Smooth muscle cell (in vitro differentiated cells): ENCODE data around the gene FAM168A. TPM values are rescaled to one million over a fixed set of nuclear protein-coding genes. Genes with fewer than 3 reads are reported as not detected.

ENCODE experiments used
- DNase-seq: peaks from one replicate; lab custom pipeline; 2025; ENCODE audit not compliant: unreplicated experiment; lab: John Stamatoyannopoulos, UW
- H2AFZ ChIP-seq: fragments of 200-600 bp; sonication (generic); 2 replicates; pipeline ENCODE4 v1.6.0; 2016; ENCODE audit warnings: antibody characterized with exemption, low read depth, mild to moderate bottlenecking
- H3F3A ChIP-seq: fragments of 200-600 bp; sonication (generic); 2 replicates; pipeline ENCODE4 v1.6.0; 2017; ENCODE audit warnings: antibody characterized with exemption, low read depth
- H3K27ac ChIP-seq: fragments of 200-600 bp; sonication (generic); 2 replicates; pipeline ENCODE4 v1.5.1; 2016; ENCODE audit warnings: low read depth, mild to moderate bottlenecking
- H3K27me3 ChIP-seq: fragments of 200-600 bp; sonication (generic); 2 replicates; pipeline ENCODE4 v1.6.1; 2016; ENCODE audit warnings: low read depth, mild to moderate bottlenecking
- H3K36me3 ChIP-seq: fragments of 200-600 bp; sonication (generic); 2 replicates; pipeline ENCODE4 v1.5.1; 2016; ENCODE audit warnings: low read depth
- H3K4me1 ChIP-seq: fragments of 200-600 bp; sonication (generic); 2 replicates; pipeline ENCODE4 v1.5.1; 2016; ENCODE audit warnings: low read depth
- H3K4me2 ChIP-seq: fragments of 200-600 bp; sonication (generic); 2 replicates; pipeline ENCODE4 v1.6.0; 2016; ENCODE audit warnings: mild to moderate bottlenecking
- H3K4me3 ChIP-seq: fragments of 200-600 bp; sonication (generic); 2 replicates; pipeline ENCODE4 v1.5.1; 2016; ENCODE audit warnings: mild to moderate bottlenecking
- H3K79me2 ChIP-seq: fragments of 200-600 bp; sonication (generic); 2 replicates; pipeline ENCODE4 v1.6.0; 2016; ENCODE audit warnings: low read depth, mild to moderate bottlenecking
- H3K9ac ChIP-seq: fragments of 200-600 bp; sonication (generic); 2 replicates; pipeline ENCODE4 v1.6.0; 2016; ENCODE audit warnings: low read depth
- H3K9me3 ChIP-seq: fragments of 200-600 bp; sonication (generic); replicated peaks from 2 replicates; pipeline ENCODE4 v1.5.1; 2016; ENCODE audit warnings: low read depth
- H4K20me1 ChIP-seq: fragments of 200-600 bp; sonication (generic); 2 replicates; pipeline ENCODE4 v1.6.0; 2016; ENCODE audit warnings: low read depth
- WGBS: methylation state at CpG from one replicate; pipeline ENCODE4 v1.1.7; 2016; ENCODE audit warnings: low lambda C conversion rate; 5-methylcytosine and 5-hydroxymethylcytosine counted together
- polyA plus RNA-seq: library from polyadenylated mRNA; unstranded; fragments of >200 nt; fragmentation: Nextera tagmentation; extraction: Ambion mirVana; gene quantifications from 2 replicates; pipeline ENCODE4 v1.2.1, GENCODE V29; 2016
- total RNA-seq: library from RNA; depleted of rRNA; stranded (reverse); fragments of >200 nt; gene quantifications from 2 replicates; pipeline ENCODE4 v1.2.3, GENCODE V29; 2014
- TF ChIP-seq, protein P1 (sequence below): fragments of 200-600 bp; sonication (generic); IDR thresholded peaks from 2 replicates; pipeline ENCODE4 v1.5.1; 2017; ENCODE audit warnings: borderline replicate concordance, mild to moderate bottlenecking, antibody characterized with exemption; ENCODE audit not compliant: insufficient read depth, poor library complexity, severe bottlenecking

The FAM168A gene
- total and polyA plus RNA-seq, 2 experiments from 2014 or later: 10.8 to 32.5 TPM

DNA sequence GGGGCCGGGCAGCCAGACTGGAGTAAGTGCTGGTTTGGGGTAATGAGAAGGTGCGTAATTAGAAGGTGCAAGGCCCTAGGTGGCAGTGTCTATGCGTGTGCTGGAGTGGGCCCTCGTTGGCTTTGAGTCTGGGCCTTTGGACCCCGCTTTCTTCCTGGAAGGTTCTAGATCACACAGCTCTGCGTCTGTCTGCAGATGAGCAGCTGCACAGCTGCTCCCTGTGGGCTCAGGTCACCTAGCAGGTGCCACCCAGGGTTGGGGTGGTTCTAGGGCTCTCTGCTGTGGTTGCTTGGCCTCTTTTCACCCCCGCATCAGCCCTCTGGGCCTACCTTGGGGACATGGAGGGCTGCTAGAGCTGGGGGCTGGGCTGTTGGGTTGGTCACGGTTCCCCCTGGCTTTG is 211.4 kb downstream of the FAM168A start:
- Histone ChIP-seq H3K9ac (no peak overlapping the region), H3F3A (no peaks in the 10 kb centered on the region), H3K27ac (no peak overlapping the region), H3K36me3 (no peaks in the 10 kb centered on the region), H3K4me1 (peaks cover 5% of the 10 kb centered on the region), H3K27me3 (no peaks in the 10 kb centered on the region), H2AFZ (no peak overlapping the region), H3K9me3 (no peaks in the 10 kb centered on the region), H3K79me2 (peaks cover 17% of the 10 kb centered on the region), H4K20me1 (peaks cover 87% of the 10 kb centered on the region), H3K4me3 (no peak overlapping the region), H3K4me2 (peak overlapping the region; percentile 25)
- 90% methylated on average over 8 of the region's 8 CpGs for WGBS
- DNase-seq: no peak
- TF ChIP-seq, protein P1, sequence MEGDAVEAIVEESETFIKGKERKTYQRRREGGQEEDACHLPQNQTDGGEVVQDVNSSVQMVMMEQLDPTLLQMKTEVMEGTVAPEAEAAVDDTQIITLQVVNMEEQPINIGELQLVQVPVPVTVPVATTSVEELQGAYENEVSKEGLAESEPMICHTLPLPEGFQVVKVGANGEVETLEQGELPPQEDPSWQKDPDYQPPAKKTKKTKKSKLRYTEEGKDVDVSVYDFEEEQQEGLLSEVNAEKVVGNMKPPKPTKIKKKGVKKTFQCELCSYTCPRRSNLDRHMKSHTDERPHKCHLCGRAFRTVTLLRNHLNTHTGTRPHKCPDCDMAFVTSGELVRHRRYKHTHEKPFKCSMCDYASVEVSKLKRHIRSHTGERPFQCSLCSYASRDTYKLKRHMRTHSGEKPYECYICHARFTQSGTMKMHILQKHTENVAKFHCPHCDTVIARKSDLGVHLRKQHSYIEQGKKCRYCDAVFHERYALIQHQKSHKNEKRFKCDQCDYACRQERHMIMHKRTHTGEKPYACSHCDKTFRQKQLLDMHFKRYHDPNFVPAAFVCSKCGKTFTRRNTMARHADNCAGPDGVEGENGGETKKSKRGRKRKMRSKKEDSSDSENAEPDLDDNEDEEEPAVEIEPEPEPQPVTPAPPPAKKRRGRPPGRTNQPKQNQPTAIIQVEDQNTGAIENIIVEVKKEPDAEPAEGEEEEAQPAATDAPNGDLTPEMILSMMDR: no peak

- Histone ChIP-seq H3K36me3 (no peaks in the 10 kb centered on the region), H3K9ac (no peak overlapping the region), H3K4me3 (no peak overlapping the region), H4K20me1 (peaks cover 91% of the 10 kb centered on the region), H3F3A (no peaks in the 10 kb centered on the region), H3K9me3 (no peaks in the 10 kb centered on the region), H2AFZ (no peak overlapping the region), H3K4me1 (peaks cover 5% of the 10 kb centered on the region), H3K27ac (peak overlapping the region; percentile 44), H3K4me2 (peak overlapping the region; percentile 25), H3K79me2 (peaks cover 17% of the 10 kb centered on the region), H3K27me3 (no peaks in the 10 kb centered on the region)
- DNase-seq: no peak
- TF ChIP-seq, protein P1: no peak
- 83% methylated on average over 8 of the region's 8 CpGs for WGBS
Observed at GRCh38 chr11:73386016-73386415, 211.9 kb downstream of the FAM168A start.

DNA sequence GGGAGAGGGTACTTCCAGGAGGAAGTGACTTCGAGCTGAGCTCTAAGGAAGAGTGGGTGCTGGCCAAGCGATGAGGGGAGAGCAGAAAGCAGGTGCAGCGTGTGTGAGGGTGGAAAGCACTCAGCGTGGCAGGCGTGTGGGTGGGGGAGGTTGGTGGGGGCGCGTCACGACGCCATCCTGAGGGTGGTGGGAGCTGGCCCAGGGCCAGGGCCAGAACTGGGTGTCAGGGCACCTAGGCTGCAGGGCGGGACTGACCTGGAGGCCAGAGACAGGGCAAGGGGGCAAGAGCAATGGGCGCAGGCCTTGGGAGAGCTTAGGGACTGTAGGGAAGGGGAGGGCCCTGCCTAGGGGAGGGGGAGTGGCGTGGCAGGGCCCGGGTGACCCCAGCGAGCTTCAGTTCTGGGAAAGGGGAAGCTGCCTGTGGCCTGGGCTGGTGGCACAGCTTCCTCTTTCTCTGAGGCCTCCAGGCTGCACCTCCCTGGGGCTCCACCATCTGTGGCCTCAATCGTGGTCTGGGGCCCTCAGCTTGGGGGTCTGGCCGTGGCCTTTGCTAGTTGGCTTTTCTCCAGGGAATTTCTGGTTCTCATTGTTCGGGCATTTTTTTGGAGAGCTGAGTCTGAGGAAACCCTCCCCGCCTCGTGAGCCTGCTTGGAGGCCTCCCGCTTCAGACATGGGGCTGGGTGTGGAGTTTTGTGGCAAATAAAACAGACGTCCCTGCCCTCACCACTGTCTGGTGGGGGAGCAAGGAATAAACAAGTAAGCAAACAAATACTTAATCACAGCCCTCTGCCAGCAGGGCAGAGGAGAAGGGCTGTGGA is 212.8 kb downstream of the FAM168A start:
- Histone ChIP-seq H3K27me3 (no peaks in the 10 kb centered on the region), H3K79me2 (peaks cover 18% of the 10 kb centered on the region), H3K9me3 (no peaks in the 10 kb centered on the region), H3K4me3 (no peak overlapping the region), H2AFZ (no peak overlapping the region), H4K20me1 (peaks cover 91% of the 10 kb centered on the region), H3K36me3 (no peaks in the 10 kb centered on the region), H3K27ac (peak overlapping the region; percentile 44), H3F3A (no peaks in the 10 kb centered on the region), H3K4me2 (peak overlapping the region; percentile 25), H3K9ac (no peak overlapping the region), H3K4me1 (peaks cover 5% of the 10 kb centered on the region)
- TF ChIP-seq, protein P1: no peak
- WGBS: 65% methylated on average over 20 of the region's 21 CpGs
- DNase-seq: no peak

GRCh38 chr11:73384531-73384871 is 213.4 kb downstream of the FAM168A start:
- Histone ChIP-seq H2AFZ (no peak overlapping the region), H3K4me2 (no peak overlapping the region), H3K4me1 (peaks cover 5% of the 10 kb centered on the region), H3K9ac (no peak overlapping the region), H3K79me2 (peaks cover 23% of the 10 kb centered on the region), H3K27me3 (no peaks in the 10 kb centered on the region), H3K27ac (no peak overlapping the region), H4K20me1 (peaks cover 91% of the 10 kb centered on the region), H3F3A (no peaks in the 10 kb centered on the region), H3K9me3 (no peaks in the 10 kb centered on the region), H3K36me3 (no peaks in the 10 kb centered on the region), H3K4me3 (no peak overlapping the region)
- TF ChIP-seq, protein P1: no peak
- 97% methylated on average over 4 of the region's 4 CpGs for WGBS
- DNase-seq: no peak
